Measurements from ENCODE around the gene MRTFA. TPM values are rescaled to one million over a fixed set of nuclear protein-coding genes. Genes with fewer than 3 reads are reported as not detected.
A peak's percentile ranks its signal among the peaks of the same experiment; 100 is the strongest.
"Not testable (repeated sequence)": the region's sequence is repeated elsewhere in the genome, so short reads cannot be mapped to it uniquely, and the experiment has no call there.

Gene MRTFA
- total RNA-seq, 1 donor from 2014 or later: 52.1 TPM

- no peak for TF ChIP-seq CTCF (conservative IDR thresholded peaks at IDR 0.05; ENCODE audit: low read depth, low read length)
- no peak for DNase-seq (ENCODE audit: low read depth)
- H3K4me3 ChIP-seq (ENCODE audit: low read depth, low read length): no peak overlapping the region
Observed at GRCh38 chr22:40504285-40505249, 132.0 kb downstream of the MRTFA start.

GRCh38 chr22:40502919-40503318 lies 133.6 kb downstream of the MRTFA start:
- DNase-seq (ENCODE audit: low read depth): no peak
- H3K4me3 ChIP-seq (ENCODE audit: low read depth, low read length): no peak overlapping the region
- no peak for TF ChIP-seq CTCF (conservative IDR thresholded peaks at IDR 0.05; ENCODE audit: low read depth, low read length)

- DNase-seq (ENCODE audit: low read depth); H3K4me3 ChIP-seq (ENCODE audit: low read depth, low read length): not testable (repeated sequence)
Observed at GRCh38 chr22:40500465-40500786, 136.1 kb downstream of the MRTFA start.

DNA sequence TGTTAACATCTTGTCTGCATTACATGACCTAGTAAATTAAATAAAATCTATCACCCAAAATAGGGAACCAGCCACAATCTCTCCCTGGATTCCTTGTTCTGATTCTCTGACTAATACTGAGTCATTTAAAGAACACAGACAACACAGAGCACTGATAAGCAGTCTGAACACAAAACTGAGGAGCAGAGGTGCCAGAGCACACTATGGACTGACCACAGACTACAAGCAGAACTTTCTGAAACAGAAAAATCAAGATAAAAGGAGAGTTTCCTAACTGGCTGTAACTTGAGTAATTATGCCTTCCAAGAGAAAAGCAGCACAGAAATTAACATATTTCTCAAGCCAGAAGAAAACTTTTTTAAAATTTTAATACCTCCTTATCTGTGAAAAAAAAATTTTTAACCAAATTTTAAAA lies 137.3 kb downstream of the MRTFA start:
- no peak for TF ChIP-seq CTCF (conservative IDR thresholded peaks at IDR 0.05; ENCODE audit: low read depth, low read length)
- peak; percentile 61 for DNase-seq (ENCODE audit: low read depth)
- no peak overlapping the region for H3K4me3 ChIP-seq (ENCODE audit: low read depth, low read length)

DNA sequence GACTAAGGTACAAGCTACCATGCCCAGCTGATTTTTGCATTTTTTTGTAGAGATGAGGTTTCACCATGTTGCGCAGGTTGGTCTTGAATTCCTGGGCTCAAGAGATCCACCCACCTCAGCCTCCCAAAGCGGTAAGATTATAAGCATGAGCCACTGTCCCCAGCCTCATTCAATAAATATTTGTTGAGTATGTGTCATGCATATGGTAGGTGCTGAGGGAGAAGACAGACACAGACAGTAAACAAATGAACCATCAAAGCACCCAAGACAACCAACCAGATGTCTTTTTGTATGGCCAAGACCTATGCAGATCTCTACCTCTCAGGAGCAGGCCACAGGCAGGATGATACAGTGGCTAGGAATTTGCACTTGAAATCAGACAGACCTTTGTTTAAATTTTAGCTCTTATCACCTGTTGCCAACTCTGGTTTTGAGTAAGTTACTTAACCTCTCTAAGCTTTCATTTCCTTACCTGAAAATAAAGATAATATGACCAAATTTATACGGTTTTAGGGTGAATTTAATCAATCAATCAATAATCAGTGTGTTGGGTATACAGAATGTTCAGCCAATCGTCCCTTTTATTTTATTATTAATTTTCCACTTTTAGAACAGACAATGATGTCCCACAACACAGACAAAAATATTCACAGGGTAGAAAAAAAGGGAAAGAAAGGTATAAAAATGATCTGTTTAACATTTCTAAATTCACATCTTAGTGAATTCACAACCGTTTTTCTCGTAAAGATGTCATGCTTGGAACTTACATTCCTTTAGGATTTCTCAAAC lies 137.9 kb downstream of the MRTFA start:
- no peak overlapping the region for H3K4me3 ChIP-seq (ENCODE audit: low read depth, low read length)
- no peak for TF ChIP-seq CTCF (conservative IDR thresholded peaks at IDR 0.05; ENCODE audit: low read depth, low read length)

DNA sequence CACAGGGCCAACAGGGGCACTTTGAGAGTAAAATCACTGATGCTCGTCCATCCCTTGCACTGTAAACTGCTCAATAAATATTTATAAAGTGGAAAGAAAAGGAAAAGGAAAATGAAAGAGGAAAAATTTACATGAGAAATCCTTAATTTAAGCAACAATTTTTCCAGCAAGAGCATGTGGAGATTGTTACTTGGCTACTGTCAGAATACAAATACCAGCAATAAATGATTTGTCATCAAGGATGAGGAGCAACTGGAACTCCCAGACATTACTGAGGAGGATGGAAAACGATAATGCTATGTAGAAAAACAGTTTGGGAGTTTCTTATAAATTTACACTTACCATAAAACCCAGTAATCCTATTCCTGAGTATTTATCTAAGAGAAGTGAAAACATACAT lies 143.1 kb downstream of the MRTFA start:
- no peak overlapping the region for H3K4me3 ChIP-seq (ENCODE audit: low read depth, low read length)
- TF ChIP-seq CTCF (conservative IDR thresholded peaks at IDR 0.05; ENCODE audit: low read depth, low read length): no peak
- DNase-seq (ENCODE audit: low read depth): no peak

More for the DNA sequence above, 137.9 kb downstream of the MRTFA start:
- peak; percentile 63 for DNase-seq (ENCODE audit: low read depth)

DNA sequence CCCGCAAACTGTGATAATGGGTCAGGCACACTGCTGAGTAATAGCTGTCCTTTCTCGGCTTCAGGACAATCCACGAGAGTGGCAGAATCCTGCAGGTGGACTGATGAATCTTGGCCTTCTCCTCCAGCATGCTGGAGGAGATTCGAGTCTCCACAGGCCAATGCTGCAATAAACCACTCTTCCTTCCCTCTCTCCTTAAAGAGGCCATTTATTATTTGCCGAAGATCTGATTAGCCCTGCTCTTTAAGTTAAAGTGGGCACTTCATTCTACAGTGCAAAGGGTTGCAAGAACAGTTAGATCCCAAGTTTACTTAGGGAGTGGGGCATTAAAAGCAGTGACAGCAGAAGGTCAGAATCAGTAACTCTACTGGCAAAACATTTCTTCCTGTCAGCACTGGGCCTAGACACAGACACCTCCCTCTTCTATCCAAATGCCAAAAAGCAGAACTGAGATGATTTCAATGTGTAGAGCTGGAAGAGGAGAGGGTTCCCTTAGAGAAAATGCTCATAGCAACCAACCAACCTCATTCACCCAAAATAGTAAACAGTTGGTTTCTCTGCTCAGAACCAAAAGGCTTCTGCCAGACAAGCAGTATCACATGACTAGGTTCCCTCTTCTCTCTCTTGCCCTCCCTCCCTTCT lies 144.4 kb downstream of the MRTFA start:
- no peak overlapping the region for H3K4me3 ChIP-seq (ENCODE audit: low read depth, low read length)
- DNase-seq (ENCODE audit: low read depth): no peak

More for the DNA sequence above, 144.4 kb downstream of the MRTFA start:
- no peak for TF ChIP-seq CTCF (conservative IDR thresholded peaks at IDR 0.05; ENCODE audit: low read depth, low read length)
